Measurements from ENCODE around the gene TSPO. TPM values are rescaled to one million over a fixed set of nuclear protein-coding genes. Genes with fewer than 3 reads are reported as not detected.
"Not testable (repeated sequence)": the region's sequence is repeated elsewhere in the genome, so short reads cannot be mapped to it uniquely, and the experiment has no call there.

Gene TSPO
- total RNA-seq (10 to 100 TPM; 35.8 to 69.9 (median 59.5) TPM), polyA plus RNA-seq (100 to 1,000 TPM in 2 of 3 donors, 10 to 100 TPM in 1; 74.8 to 148 (median 101) TPM)
- long read RNA-seq, donor 1, transcript TSPO-202 (4 exons, 881 nt): major isoform, 53 of 65 reads
- long read RNA-seq, donor 1, partial matches to known transcripts: 11 of 65 reads
- long read RNA-seq, donor 1, other reads (novel, unspliced or antisense): 1 of 65 reads
- long read RNA-seq, donor 2, transcript TSPO-202 (4 exons, 881 nt): major isoform, 45 of 64 reads
- long read RNA-seq, donor 2, partial matches to known transcripts: 17 of 64 reads
- long read RNA-seq, donor 2, other reads (novel, unspliced or antisense): 2 of 64 reads

GRCh38 chr22:43151251-43152002 is at the start of gene TSPO:
TSPO (plus strand) TSS chr22:43151559; CDS start chr22:43159239, 7,680 bp downstream.
- H3K4me3 ChIP-seq: peak within 1 kb of the TSS; percentile 82
- no peaks in the 10 kb centered on the region for H3K36me3 ChIP-seq (ENCODE audit: insufficient read depth in 1 of 2, low read depth in 1 of 2)
- no peak for TF ChIP-seq CTCF (IDR thresholded peaks at IDR 0.05)
- peak; percentile 85 to 91 for DNase-seq
- ATAC-seq: peak; percentile 87 to 92 (median 89)
- peak within 1 kb of the TSS; percentile 81 for H3K27ac ChIP-seq
- no peaks in the 10 kb centered on the region for H3K27me3 ChIP-seq (ENCODE audit: insufficient read depth in 3 of 3, low read length in 2 of 3)
- H3K9me3 ChIP-seq: no peaks in the 10 kb centered on the region
- WGBS, 3 donors: 0 to 1% (median 0%) methylated on average over 57 to 75 of the region's 75 CpGs
- intact Hi-C loops (cut with DNase I): no loop called here
- H3K4me1 ChIP-seq: peaks cover 9% of the 10 kb centered on the region

DNA sequence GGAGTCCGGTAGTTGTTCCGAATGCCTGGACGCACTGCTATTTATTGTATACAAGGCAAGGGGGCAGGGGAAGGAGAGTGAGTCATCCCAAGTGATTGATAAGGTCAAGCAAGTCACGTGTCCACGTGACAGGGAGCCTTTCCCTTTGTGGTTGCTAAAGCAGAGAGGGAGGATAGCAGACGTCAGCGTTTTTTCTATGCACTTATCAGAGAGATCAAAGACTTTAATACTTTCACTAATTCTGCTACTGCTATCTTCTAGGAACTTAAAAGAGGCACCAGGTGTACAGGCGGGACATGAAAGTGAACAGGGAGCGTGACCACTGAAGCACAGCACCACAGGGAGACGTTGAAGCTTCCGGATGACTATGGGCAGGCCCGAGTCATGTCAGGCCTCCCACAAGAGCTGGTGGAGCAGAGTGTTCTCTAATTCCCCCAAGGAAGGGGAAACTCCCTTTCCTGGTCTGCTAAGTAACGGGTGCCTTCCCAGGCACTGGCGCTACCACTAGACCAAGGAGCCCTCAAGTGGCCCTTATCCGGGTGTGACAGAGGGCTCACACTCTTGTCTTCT is 47.2 kb upstream of the TSPO start:
- H3K4me1 ChIP-seq; H3K4me3 ChIP-seq; H3K27me3 ChIP-seq (ENCODE audit: insufficient read depth in 3 of 3, low read length in 2 of 3); H3K36me3 ChIP-seq (ENCODE audit: insufficient read depth in 1 of 2, low read depth in 1 of 2); DNase-seq; ATAC-seq; intact Hi-C loops (cut with DNase I); H3K9me3 ChIP-seq; H3K27ac ChIP-seq: not testable (repeated sequence)
- WGBS, 3 donors: 67 to 75% (median 74%) methylated on average over 15 of the region's 15 CpGs

- DNase-seq; H3K4me3 ChIP-seq; intact Hi-C loops (cut with DNase I); H3K27ac ChIP-seq; H3K4me1 ChIP-seq; H3K36me3 ChIP-seq (ENCODE audit: insufficient read depth in 1 of 2, low read depth in 1 of 2); H3K9me3 ChIP-seq; ATAC-seq: not testable (repeated sequence)
- peaks cover 0 to 18% (median 3%) of the 10 kb centered on the region in 3 donors for H3K27me3 ChIP-seq (ENCODE audit: insufficient read depth in 3 of 3, low read length in 2 of 3)
- WGBS, 3 donors: 95 to 100% (median 95%) methylated on average over 3 of the region's 3 CpGs
Observed at GRCh38 chr22:43104950-43105349, 46.4 kb upstream of the TSPO start.

GRCh38 chr22:43106302-43106701 is 45.1 kb upstream of the TSPO start:
- no peak for DNase-seq
- peaks cover 0 to 31% (median 8%) of the 10 kb centered on the region in 3 donors for H3K27me3 ChIP-seq (ENCODE audit: insufficient read depth in 3 of 3, low read length in 2 of 3)
- no peak for ATAC-seq
- 78 to 85% (median 83%) methylated on average over 8 of the region's 8 CpGs for WGBS, 3 donors
- H3K27ac ChIP-seq: no peak overlapping the region
- H3K4me3 ChIP-seq: no peak overlapping the region
- H3K4me1 ChIP-seq: peaks cover 8% of the 10 kb centered on the region
- H3K9me3 ChIP-seq: no peaks in the 10 kb centered on the region
- intact Hi-C loops (cut with DNase I): no loop called here
- H3K36me3 ChIP-seq (ENCODE audit: insufficient read depth in 1 of 2, low read depth in 1 of 2): no peaks in the 10 kb centered on the region
- TF ChIP-seq CTCF (IDR thresholded peaks at IDR 0.05): no peak

GRCh38 chr22:43109511-43109910 is 41.8 kb upstream of the TSPO start:
- TF ChIP-seq CTCF (IDR thresholded peaks at IDR 0.05): no peak
- peaks cover 0 to 61% (median 17%) of the 10 kb centered on the region in 3 donors for H3K27me3 ChIP-seq (ENCODE audit: insufficient read depth in 3 of 3, low read length in 2 of 3)
- no peak for ATAC-seq
- H3K4me1 ChIP-seq: peaks cover 12% of the 10 kb centered on the region
- H3K9me3 ChIP-seq: no peaks in the 10 kb centered on the region
- 29 to 37% (median 31%) methylated on average over 5 of the region's 5 CpGs for WGBS, 3 donors
- H3K27ac ChIP-seq: no peak overlapping the region
- no peaks in the 10 kb centered on the region for H3K36me3 ChIP-seq (ENCODE audit: insufficient read depth in 1 of 2, low read depth in 1 of 2)
- intact Hi-C loops (cut with DNase I): no loop called here
- no peak for DNase-seq
- H3K4me3 ChIP-seq: no peak overlapping the region

Data from psoas muscle (tissue), 8 donors.